ENCODE results near the gene MANBA.

MANBA gene

DNA sequence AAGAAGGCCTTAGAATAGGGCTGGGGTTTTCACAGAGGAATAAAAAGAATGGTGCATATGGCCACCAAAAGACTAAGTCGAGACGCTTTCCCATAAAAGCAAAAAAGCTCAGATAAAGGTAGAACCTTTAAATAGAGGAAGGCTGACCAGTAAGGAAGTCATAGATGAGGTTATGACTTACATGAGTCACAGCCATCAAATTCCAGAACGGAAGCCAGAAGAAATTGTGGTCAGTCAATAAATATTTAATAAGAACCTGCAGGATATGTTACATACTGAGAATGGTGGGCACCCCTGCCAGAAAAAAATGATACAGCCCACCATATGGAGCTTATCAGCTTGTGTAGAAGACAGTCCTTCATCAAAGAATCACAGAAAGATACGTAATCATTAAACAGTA, 120.1 kb downstream of the MANBA start:
- Mint-ChIP-seq H3K36me3 (ENCODE audit: low read depth) (peaks cover 17% of the 10 kb centered on the region), H3K4me3 (no peak overlapping the region), H3K27me3 (no peaks in the 10 kb centered on the region), H3K4me1 (peaks cover 8% of the 10 kb centered on the region), H3K9me3 (no peaks in the 10 kb centered on the region), H3K27ac (no peak overlapping the region)
- DNase-seq (no peak), ATAC-seq (no peak)

DNA sequence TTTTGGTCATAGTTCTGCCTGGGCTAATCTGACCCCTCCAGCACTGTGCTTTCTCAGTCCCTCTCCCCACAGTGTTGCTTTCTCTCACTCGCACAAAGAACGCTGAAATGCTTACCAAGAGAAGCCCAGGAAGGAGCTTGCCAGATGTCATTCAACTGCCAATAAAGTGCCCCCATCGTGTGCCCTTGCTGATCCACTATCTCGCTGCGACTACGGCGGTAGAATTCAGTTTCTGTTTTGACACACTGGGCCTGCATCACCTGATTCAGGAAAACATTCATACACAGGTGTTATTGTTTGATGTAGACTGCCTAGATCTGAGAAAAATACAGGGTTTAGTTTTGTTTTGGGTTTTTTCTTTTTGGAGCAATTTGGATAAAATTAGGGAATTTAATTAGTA, 121.2 kb downstream of the MANBA start:
- no peak for DNase-seq
- no peaks in the 10 kb centered on the region for H3K9me3 Mint-ChIP-seq
- H3K27ac Mint-ChIP-seq = peak overlapping the region; percentile 20
- peaks cover 19% of the 10 kb centered on the region for H3K36me3 Mint-ChIP-seq (ENCODE audit: low read depth)
- ATAC-seq = no peak
- H3K4me1 Mint-ChIP-seq = peaks cover 8% of the 10 kb centered on the region
- H3K4me3 Mint-ChIP-seq = peak overlapping the region; percentile 43
- H3K27me3 Mint-ChIP-seq = no peaks in the 10 kb centered on the region

DNA sequence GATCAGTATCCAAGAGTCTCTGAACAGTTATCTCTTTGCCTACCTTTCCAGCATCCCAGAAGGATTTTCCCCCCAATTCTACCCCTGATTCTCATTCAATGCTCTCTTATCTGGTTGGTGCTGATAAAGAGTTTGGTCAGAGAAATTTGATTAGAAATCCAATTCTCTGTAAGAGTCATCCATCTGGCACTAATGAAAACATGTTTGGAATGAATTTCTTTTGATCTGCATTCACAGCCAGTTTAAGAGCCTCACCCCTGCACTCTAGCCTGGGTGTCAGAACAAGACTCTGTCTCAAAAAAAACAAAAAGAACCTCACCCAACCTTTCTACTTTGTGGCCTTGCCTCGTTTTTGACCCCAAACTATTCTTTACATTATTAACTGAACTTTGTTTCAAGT, 122.1 kb downstream of the MANBA start:
- peaks cover 15% of the 10 kb centered on the region for H3K36me3 Mint-ChIP-seq (ENCODE audit: low read depth)

DNA sequence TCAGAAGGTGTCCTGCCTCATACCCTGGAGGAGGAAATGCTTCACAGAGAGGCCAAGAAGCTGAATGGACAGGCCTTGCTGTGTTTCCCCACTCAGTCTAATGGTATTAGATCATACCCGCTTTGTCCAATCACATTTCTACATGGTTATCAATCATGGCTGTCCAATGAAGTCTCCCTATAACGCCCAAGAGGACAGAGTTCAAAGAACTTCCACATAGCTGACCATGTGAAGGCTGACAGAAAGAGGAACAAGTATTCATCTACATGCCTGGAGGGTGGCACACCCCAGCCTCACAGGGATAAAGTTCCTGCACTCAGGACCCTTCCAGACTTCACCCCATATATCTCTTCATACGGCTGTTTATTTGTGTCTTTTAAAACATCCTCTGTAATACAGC, 123.4 kb downstream of the MANBA start:
- no peaks in the 10 kb centered on the region for H3K9me3 Mint-ChIP-seq
- no peak overlapping the region for H3K4me3 Mint-ChIP-seq
- no peak for ATAC-seq
- H3K36me3 Mint-ChIP-seq (ENCODE audit: low read depth) = peaks cover 15% of the 10 kb centered on the region
- no peaks in the 10 kb centered on the region for H3K27me3 Mint-ChIP-seq
- H3K27ac Mint-ChIP-seq = no peak overlapping the region
- peaks cover 8% of the 10 kb centered on the region for H3K4me1 Mint-ChIP-seq
- DNase-seq = no peak

More for the DNA sequence above, 122.1 kb downstream of the MANBA start:
- Mint-ChIP-seq H3K27ac (no peak overlapping the region), H3K4me3 (no peak overlapping the region), H3K9me3 (no peaks in the 10 kb centered on the region), H3K27me3 (no peaks in the 10 kb centered on the region), H3K4me1 (peaks cover 8% of the 10 kb centered on the region)
- DNase-seq (no peak), ATAC-seq (no peak)

DNA sequence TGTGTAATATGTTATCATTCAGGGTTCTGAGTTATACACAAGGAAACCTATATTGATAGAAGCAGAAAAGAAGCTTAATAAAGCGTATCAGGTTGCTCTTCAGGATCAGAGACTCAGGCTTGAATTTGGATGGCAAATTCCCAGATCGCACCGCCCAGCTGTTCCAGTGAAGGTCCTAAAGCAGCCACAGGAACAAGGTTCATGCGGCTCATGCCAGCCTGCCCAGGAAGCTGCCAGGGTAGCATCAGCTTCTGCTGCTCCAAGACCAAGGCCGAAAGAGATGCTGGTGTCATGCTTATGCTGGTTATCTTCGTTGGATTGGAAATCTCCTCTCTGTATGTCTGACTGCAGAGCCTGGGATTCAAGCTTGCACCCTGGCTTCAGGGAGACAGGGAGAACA, 127.7 kb downstream of the MANBA start:
- H3K4me1 Mint-ChIP-seq = peaks cover 39% of the 10 kb centered on the region
- DNase-seq = no peak
- peaks cover 16% of the 10 kb centered on the region for H3K36me3 Mint-ChIP-seq (ENCODE audit: low read depth)
- H3K27me3 Mint-ChIP-seq = no peaks in the 10 kb centered on the region
- no peak overlapping the region for H3K4me3 Mint-ChIP-seq
- H3K9me3 Mint-ChIP-seq = no peaks in the 10 kb centered on the region
- no peak for ATAC-seq
- no peak overlapping the region for H3K27ac Mint-ChIP-seq

DNA sequence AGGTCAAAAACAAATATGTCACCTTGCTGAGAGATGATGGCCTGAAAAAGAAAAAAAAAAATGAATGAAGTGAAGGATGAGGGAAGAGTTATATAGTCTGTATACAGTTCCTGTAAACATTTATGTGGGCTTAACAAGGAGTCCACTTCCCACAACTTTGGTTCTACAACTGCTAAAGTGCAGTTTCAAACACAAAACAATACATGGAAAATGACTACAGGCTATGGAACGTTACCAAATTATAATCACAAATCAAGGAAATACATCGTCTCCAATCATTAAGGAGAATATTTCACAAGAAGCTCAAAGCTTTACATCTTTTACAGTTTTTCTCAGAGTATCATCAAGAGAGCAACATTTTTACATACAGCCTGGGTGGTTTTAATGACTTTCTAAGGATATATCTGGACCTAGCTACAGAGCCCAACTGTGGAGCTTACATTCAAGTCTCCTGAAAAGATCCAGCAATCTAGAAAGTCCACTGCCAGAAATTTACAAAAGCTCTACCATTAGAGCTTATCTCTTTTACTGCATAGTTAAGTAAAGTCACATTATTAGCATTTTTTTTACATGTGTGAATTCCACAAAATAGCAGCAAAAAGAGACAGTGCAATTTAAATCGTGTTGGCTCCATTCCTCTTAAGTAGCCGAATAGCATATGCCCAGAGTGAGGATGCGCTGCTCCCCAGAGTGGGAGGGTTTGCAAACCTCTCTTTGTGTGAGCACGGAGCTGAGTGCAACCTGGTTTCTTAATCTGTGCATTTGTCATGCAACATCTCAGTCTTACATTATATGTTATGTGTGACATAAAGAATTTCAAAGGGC, 128.3 kb downstream of the MANBA start:
- Mint-ChIP-seq H3K9me3 (no peaks in the 10 kb centered on the region), H3K4me3 (no peak overlapping the region), H3K36me3 (ENCODE audit: low read depth) (peaks cover 11% of the 10 kb centered on the region), H3K27me3 (no peaks in the 10 kb centered on the region), H3K4me1 (peaks cover 46% of the 10 kb centered on the region), H3K27ac (no peak overlapping the region)
- ATAC-seq = no peak
- DNase-seq = no peak

DNA sequence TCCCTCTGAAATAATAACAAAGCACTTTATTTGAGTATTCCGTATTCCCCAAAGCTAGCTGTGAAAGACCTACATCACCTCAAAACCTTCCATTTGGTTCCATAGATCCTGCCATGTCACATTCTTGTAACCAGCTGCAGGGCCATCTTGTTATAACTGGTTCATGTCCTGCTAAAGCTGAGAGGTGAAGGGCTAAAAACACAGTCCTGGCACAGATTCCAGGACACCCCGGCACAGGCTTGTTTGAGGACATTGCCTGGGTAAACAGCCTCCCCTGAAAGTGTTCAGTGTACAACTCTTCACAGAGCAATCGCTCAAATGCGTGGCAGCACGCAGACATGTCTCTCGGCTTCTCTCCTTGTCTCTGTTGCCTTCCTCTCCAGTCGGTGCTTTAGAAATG, 129.2 kb downstream of the MANBA start:
- ATAC-seq = no peak
- DNase-seq = no peak
- Mint-ChIP-seq H3K27ac (no peak overlapping the region), H3K36me3 (ENCODE audit: low read depth) (peaks cover 11% of the 10 kb centered on the region), H3K27me3 (no peaks in the 10 kb centered on the region), H3K4me1 (peaks cover 54% of the 10 kb centered on the region), H3K9me3 (no peaks in the 10 kb centered on the region), H3K4me3 (no peak overlapping the region)

DNA sequence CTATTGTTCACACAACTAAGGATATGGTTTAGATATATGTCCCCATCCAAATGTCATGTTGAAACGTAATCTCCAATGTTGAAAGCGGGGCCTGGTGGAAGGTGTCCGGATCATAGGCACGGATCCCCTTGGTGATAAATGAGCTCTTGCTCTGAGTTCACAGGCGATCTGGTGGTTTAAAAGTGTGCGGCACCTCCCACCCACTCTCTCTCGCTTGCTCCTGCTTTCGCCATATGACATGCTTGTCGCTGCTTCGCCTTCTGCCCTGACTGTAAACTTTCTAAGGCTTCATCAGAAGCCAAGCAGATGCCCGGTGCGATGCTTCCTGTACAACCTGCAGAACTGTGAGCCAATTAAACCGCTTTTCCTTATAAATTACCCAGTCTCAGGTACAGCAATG, 131.1 kb downstream of the MANBA start:
- DNase-seq = no peak
- Mint-ChIP-seq H3K27me3 (no peaks in the 10 kb centered on the region), H3K9me3 (no peaks in the 10 kb centered on the region), H3K36me3 (ENCODE audit: low read depth) (peaks cover 7% of the 10 kb centered on the region), H3K4me1 (peaks cover 67% of the 10 kb centered on the region), H3K4me3 (peak overlapping the region; percentile 25), H3K27ac (peak overlapping the region; percentile 46)
- no peak for ATAC-seq

DNA sequence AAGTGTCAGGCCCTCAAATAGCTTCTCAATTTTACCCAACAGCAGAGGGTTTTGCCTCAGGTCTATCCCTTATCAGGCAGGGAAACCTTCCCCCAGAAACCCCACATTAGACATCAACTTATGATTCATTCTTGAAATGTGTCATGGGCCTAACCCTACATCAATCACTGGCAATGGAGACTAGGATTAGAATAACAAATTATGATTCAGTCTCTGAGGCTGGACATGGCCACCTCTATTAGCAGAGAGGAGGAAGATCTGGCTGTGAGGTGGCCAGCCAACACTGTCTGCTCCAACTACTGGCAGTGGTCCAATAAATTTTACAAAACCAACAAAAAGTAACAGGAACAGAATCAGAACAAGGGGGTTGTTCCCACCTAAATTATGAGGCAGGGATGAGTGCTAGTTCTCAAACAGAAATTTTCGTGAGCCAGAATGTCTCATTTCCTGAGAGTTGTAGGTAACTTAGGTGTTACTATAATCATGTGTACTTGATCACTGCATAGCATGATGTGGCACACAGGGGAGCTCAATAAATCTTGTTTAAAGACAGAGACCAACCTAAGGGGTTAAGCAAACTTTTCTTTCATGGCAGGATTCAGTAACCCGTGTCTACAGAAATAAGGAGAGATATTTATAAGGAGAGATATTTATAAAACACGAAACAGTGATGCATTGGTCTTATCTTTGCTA, 132.8 kb downstream of the MANBA start:
- DNase-seq (no peak), ATAC-seq (peak; percentile 93)
- H3K36me3 Mint-ChIP-seq (ENCODE audit: low read depth) = peaks cover 5% of the 10 kb centered on the region
- no peaks in the 10 kb centered on the region for H3K9me3 Mint-ChIP-seq
- H3K27ac Mint-ChIP-seq = peak overlapping the region; percentile 80
- no peaks in the 10 kb centered on the region for H3K27me3 Mint-ChIP-seq
- peaks cover 73% of the 10 kb centered on the region for H3K4me1 Mint-ChIP-seq
- H3K4me3 Mint-ChIP-seq = peak overlapping the region; percentile 35

DNA sequence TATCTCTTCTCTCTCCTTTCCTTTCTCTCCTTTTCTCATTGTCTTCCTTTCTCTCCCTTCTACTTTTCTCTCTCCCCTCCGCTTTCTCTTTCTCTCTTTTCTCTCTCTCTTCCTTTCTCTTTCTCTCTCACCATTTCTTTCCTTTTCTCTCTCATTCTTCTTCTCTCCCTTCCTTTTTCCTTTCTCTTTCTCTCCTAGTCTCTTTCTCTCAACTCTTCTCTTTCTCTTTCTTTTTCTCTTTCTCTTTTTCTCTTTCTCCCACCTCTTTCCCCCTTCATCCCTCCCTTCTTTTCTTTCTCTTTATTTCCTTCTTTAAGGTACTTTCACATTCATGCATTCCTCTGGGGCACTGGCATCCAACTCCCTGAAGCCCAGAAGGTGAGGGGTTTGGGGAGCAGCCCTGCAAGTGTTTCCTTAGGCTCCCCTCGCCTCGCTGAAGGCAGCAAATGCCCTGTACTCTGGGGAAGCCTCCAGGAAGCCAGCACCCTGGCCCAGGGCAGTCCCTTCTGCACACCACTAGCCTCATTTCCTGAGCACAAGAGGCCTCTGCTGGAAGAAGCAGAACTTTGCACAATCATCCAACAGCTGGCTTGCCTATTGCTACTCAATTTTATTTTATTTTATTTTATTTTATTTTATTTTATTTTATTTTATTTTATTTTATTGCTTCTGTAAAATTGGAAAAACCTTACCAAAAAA, 135.4 kb downstream of the MANBA start:
- DNase-seq (peak; percentile 65), ATAC-seq (peak; percentile 86)
- Mint-ChIP-seq H3K4me3 (peak overlapping the region; percentile 64), H3K36me3 (ENCODE audit: low read depth) (no peaks in the 10 kb centered on the region), H3K27ac (peak overlapping the region; percentile 57), H3K9me3 (no peaks in the 10 kb centered on the region), H3K4me1 (peaks cover 66% of the 10 kb centered on the region), H3K27me3 (no peaks in the 10 kb centered on the region)

DNA sequence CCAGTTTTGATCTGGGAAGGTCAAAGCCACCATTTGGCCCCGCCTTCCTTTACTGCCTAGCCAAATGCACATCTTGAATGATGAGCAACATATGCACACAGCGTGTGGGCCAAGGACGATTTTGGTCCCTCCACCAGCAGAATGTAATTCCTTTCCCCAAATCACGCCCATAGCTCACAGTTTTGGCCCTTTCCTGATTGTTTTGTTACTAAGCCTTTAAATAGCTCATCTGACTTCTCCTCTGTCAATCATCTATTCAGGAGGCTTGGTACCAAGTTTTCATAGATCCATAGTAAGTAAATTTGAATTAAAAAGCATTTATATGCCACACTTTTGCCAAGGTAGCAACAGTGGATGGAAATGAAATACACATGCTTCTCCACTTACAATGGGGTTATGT, 136.3 kb downstream of the MANBA start:
- ATAC-seq (no peak), DNase-seq (no peak)
- Mint-ChIP-seq H3K4me3 (no peak overlapping the region), H3K27me3 (no peaks in the 10 kb centered on the region), H3K36me3 (ENCODE audit: low read depth) (no peaks in the 10 kb centered on the region), H3K27ac (no peak overlapping the region), H3K9me3 (no peaks in the 10 kb centered on the region), H3K4me1 (peaks cover 64% of the 10 kb centered on the region)

DNA sequence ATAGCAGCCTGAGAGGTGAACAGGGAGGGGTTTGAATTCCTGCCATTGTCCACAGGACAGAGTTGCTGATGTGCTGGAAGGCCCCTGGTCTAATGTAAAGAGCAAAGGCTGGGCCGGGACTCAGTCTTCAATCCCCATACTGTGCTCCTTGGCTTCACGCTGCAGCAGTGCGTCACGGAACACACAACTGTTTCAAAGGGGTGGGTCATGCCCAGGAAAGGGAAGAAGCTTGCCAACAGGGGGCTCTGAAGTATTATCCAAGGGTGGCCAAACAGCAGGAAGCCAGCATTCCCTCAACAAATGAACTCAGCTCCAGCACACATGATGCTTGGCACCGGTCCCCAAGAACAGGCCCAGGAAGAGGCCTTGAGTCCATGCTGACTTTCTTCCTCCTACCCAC, 137.1 kb downstream of the MANBA start:
- no peak for DNase-seq
- peaks cover 64% of the 10 kb centered on the region for H3K4me1 Mint-ChIP-seq
- H3K4me3 Mint-ChIP-seq = no peak overlapping the region
- no peaks in the 10 kb centered on the region for H3K27me3 Mint-ChIP-seq
- H3K27ac Mint-ChIP-seq = no peak overlapping the region
- H3K36me3 Mint-ChIP-seq (ENCODE audit: low read depth) = peaks cover 3% of the 10 kb centered on the region
- no peak for ATAC-seq
- peaks cover 5% of the 10 kb centered on the region for H3K9me3 Mint-ChIP-seq

DNA sequence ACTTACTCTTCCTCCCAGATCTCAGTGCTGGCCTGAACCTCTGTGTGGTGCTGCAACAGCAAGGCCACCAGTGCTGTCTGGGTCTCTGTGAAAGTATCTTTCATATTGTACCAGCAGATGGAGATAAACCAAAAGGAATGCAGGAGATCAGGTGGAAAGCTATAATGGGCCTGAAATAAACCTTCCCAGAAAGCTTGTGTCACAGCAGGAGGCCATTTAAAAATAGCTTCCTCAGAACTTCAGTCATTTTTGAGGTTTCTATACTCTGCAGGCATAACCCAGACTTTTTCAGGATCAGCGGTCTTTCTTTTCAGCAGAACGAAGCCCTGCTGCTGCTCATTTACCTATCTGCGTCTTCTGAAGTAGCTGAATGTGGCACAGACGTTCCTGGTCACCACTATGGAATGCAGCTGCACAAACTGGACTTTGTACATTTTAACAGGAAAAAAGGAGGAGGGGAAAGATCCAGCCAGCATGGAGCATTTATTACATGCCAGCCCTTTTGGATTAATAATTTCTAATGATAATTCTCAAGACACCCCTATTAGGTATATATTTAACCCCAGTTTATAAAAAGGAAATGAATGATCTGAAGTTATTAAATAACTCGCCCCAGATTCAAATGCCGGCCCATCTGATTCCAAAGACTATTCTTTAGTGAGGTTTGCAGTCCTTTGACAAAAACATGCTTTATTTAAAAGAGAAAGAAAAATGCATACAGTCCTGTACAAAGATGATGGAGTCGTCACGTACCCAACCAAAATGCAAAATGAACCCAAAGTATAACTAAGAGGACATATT, 139.9 kb downstream of the MANBA start:
- ATAC-seq (peak; percentile 22), DNase-seq (no peak)
- Mint-ChIP-seq H3K4me3 (no peak overlapping the region), H3K36me3 (ENCODE audit: low read depth) (peaks cover 21% of the 10 kb centered on the region), H3K4me1 (peaks cover 54% of the 10 kb centered on the region), H3K9me3 (peaks cover 7% of the 10 kb centered on the region), H3K27me3 (no peaks in the 10 kb centered on the region), H3K27ac (peak overlapping the region; percentile 45)

Measured in activated naive CD8-positive, alpha-beta T cell treated with anti-CD3 and anti-CD28 coated beads, Interleukin-2, amount 50 U/mL, for 24 hours (primary cell).